ENCODE data around the gene POU2F2.

DNA sequence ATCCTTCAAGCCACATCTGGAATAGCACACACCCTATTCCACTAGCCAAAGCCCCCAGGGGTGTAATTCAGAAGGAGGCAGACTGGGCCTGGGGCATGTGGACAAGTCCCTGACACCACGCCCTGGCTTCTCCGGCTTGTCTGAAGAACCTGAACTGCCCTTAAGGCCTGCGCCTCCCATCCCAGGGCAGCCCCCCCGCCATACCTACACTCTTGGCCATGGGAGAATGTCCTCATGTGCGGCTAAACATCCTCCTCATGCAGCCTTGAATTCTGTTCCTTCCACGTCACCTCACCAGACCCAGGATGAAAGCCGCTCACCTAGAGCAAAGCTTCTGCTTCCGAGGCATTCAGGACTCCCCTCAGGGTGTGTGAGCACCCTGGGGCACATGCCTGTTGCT lies 24.3 kb upstream of the POU2F2 start:
- TF ChIP-seq, protein P1, sequence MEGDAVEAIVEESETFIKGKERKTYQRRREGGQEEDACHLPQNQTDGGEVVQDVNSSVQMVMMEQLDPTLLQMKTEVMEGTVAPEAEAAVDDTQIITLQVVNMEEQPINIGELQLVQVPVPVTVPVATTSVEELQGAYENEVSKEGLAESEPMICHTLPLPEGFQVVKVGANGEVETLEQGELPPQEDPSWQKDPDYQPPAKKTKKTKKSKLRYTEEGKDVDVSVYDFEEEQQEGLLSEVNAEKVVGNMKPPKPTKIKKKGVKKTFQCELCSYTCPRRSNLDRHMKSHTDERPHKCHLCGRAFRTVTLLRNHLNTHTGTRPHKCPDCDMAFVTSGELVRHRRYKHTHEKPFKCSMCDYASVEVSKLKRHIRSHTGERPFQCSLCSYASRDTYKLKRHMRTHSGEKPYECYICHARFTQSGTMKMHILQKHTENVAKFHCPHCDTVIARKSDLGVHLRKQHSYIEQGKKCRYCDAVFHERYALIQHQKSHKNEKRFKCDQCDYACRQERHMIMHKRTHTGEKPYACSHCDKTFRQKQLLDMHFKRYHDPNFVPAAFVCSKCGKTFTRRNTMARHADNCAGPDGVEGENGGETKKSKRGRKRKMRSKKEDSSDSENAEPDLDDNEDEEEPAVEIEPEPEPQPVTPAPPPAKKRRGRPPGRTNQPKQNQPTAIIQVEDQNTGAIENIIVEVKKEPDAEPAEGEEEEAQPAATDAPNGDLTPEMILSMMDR (IDR thresholded peaks at IDR 0.05), result no peak
- TF ChIP-seq EP300 (IDR thresholded peaks at IDR 0.05) (no peak), POLR2A (IDR thresholded peaks at IDR 0.05) (no peak), POLR2AphosphoS5 (IDR thresholded peaks at IDR 0.05) (no peak)

All from suprapubic skin (tissue), 4 donors.